IPS DF 19.7 (cell line): Measurements from ENCODE around the gene STARD13.
"Not testable (repeated sequence)": the region's sequence is repeated elsewhere in the genome, so short reads cannot be mapped to it uniquely, and the experiment has no call there.

Experiments used
- DNase-seq: peaks from one replicate; pipeline ENCODE4 v3.0.0-alpha.2; 2013; ENCODE audit warnings: low read depth, low spot score

The STARD13 gene

GRCh38 chr13:33176526-33176925 lies 109.0 kb downstream of the STARD13 start:
- DNase-seq, result no peak

- DNase-seq, result no peak
Observed at GRCh38 chr13:33175991-33176390, 109.6 kb downstream of the STARD13 start.

GRCh38 chr13:33174931-33175330 lies 110.6 kb downstream of the STARD13 start:
- DNase-seq, result no peak

- no peak for DNase-seq
Observed at GRCh38 chr13:33174491-33174890, 111.1 kb downstream of the STARD13 start.

GRCh38 chr13:33172911-33173310 lies 112.6 kb downstream of the STARD13 start:
- DNase-seq, result no peak

- DNase-seq, result no peak
Observed at GRCh38 chr13:33172400-33172799, 113.2 kb downstream of the STARD13 start.

- no peak for DNase-seq
Observed at GRCh38 chr13:33169273-33169980, 116.1 kb downstream of the STARD13 start.

GRCh38 chr13:33168321-33168960 lies 117.1 kb downstream of the STARD13 start:
- no peak for DNase-seq

- DNase-seq, result no peak
Observed at GRCh38 chr13:33167491-33167890, 118.1 kb downstream of the STARD13 start.

- DNase-seq, result no peak
Observed at GRCh38 chr13:33165787-33166186, 119.8 kb downstream of the STARD13 start.

GRCh38 chr13:33164331-33164730 lies 121.2 kb downstream of the STARD13 start:
- no peak for DNase-seq

GRCh38 chr13:33162725-33163124 lies 122.8 kb downstream of the STARD13 start:
- not testable (repeated sequence) for DNase-seq

- no peak for DNase-seq
Observed at GRCh38 chr13:33158816-33159215, 126.7 kb downstream of the STARD13 start.

GRCh38 chr13:33158271-33158670 lies 127.3 kb downstream of the STARD13 start:
- DNase-seq, result no peak

- no peak for DNase-seq
Observed at GRCh38 chr13:33154911-33155310, 130.6 kb downstream of the STARD13 start.

- no peak for DNase-seq
Observed at GRCh38 chr13:33153421-33154404, 131.8 kb downstream of the STARD13 start.

- DNase-seq, result no peak
Observed at GRCh38 chr13:33152389-33152788, 133.2 kb downstream of the STARD13 start.

- no peak for DNase-seq
Observed at GRCh38 chr13:33150662-33151061, 134.9 kb downstream of the STARD13 start.

- no peak for DNase-seq
Observed at GRCh38 chr13:33150126-33150525, 135.4 kb downstream of the STARD13 start.

- DNase-seq, result no peak
Observed at GRCh38 chr13:33147832-33148231, 137.7 kb downstream of the STARD13 start.

- no peak for DNase-seq
Observed at GRCh38 chr13:33146843-33147611, 138.5 kb downstream of the STARD13 start.
